ENCODE measurements around the gene PUM2. TPM values are rescaled to one million over a fixed set of nuclear protein-coding genes. Genes with fewer than 3 reads are reported as not detected.

The PUM2 gene
- total and polyA plus RNA-seq, 5 experiments from 2014 or later: 17.1 to 177 (median 19.0) TPM

- POLR2A ChIA-PET: no interaction called here
- Mint-ChIP-seq H3K27ac (peak overlapping the region in 2 of 10 donors; percentile 18 to 23), H3K4me3 (no peak overlapping the region), H3K4me1 (peaks cover 0 to 2% (median 0%) of the 10 kb centered on the region in 4 donors), H3K36me3 (no peaks in the 10 kb centered on the region), H3K9me3 (no peaks in the 10 kb centered on the region), H3K27me3 (peaks cover 3 to 12% (median 10%) of the 10 kb centered on the region in 5 donors)
- ATAC-seq: no peak
- DNase-seq: no peak
Observed at GRCh38 chr2:20213651-20214565, 136.7 kb downstream of the PUM2 start.

DNA sequence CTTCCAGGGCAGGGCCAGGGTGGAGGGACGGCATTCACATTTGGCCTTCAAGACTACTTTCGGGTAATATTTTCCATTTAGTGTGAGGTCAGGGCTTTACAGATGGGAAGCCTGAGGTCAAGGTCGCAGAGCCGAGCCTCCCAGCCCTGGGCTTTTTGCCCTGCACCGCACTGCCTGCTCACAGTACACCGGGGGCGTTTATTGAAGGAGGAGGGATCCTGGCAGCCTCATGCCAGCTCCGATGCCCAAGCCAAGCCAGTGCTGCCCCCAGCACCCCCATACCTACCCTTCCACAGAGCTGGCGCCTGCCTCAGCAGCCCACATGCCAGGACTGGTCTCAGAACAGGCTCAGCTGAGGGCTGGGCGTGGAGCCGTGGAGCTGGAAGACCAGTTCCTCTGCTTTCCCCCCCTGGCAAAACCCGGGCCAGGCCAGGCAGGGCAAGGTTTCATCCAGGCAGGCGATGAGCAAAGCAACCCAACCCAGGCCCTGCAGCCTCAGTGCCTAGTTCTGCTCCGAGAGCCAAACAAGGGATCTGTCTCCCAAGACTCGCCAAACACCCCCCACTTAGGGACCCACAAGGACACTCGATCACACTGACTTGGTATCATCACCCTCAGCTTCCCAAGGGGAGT lies 137.7 kb downstream of the PUM2 start:
- H3K9me3 Mint-ChIP-seq: no peaks in the 10 kb centered on the region
- no peaks in the 10 kb centered on the region for H3K36me3 Mint-ChIP-seq
- no peak overlapping the region for H3K27ac Mint-ChIP-seq
- no peak for ATAC-seq
- H3K4me1 Mint-ChIP-seq: no peaks in the 10 kb centered on the region
- peaks cover 0 to 4% (median 2%) of the 10 kb centered on the region in 5 donors for H3K27me3 Mint-ChIP-seq
- no peak for DNase-seq
- POLR2A ChIA-PET: no interaction called here
- H3K4me3 Mint-ChIP-seq: no peak overlapping the region

DNA sequence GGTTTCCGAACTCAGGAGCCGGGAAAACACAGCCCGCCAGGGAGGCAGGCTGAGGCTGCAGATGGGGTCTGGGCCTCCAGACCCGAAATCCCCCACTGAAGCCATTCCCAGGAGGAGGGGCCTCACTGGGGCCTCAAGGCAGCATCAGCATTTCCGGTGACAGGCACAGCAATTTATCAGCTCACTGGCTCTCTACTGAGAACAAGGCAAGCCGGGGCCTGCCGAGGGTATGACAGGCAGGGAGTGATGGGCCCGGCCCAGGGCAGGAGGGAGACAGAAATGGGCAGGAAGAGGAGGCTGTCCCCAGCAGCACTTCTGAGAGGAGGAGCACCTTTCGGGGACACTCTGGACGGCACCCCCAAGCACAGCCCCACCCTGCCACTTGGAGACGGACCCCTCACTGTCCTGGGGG lies 138.2 kb downstream of the PUM2 start:
- Mint-ChIP-seq H3K27me3 (peaks cover 0 to 2% (median 0%) of the 10 kb centered on the region in 5 donors), H3K9me3 (no peaks in the 10 kb centered on the region), H3K4me1 (no peaks in the 10 kb centered on the region), H3K27ac (no peak overlapping the region), H3K4me3 (no peak overlapping the region), H3K36me3 (no peaks in the 10 kb centered on the region)
- DNase-seq: no peak
- POLR2A ChIA-PET: no interaction called here
- ATAC-seq: no peak

DNA sequence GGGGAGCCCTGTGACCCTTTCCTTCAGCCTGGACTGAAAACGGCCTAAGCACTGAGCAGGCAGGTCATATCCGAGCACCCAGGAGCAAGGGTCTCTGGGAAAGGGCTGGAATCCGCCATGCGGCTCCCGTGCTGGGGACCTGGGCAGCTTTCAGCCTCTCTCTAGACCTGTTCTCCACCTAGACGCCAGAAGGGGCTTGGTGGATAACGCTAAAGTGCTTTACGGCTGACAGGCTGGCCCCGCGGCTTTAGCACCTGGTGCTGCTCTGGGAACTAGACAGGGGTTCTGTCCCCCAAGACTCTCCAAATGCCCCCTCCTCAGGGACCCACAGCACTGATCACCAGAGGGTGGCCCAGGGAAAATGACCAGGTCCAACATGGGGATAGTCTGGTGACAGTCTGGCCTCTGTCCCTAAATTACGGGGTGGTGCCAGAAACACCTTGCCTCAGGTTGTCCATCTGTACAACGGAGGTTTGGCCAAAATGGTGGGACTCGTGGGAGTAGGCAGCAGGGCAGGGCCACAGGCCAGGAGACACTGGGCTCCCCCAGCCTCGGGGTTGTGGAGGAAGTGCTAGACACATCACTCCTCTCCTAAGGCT lies 138.7 kb downstream of the PUM2 start:
- H3K36me3 Mint-ChIP-seq: no peaks in the 10 kb centered on the region
- DNase-seq (no peak), ATAC-seq (no peak)
- no peak overlapping the region for H3K4me3 Mint-ChIP-seq
- H3K9me3 Mint-ChIP-seq: no peaks in the 10 kb centered on the region
- H3K27me3 Mint-ChIP-seq: peaks cover 0 to 2% (median 0%) of the 10 kb centered on the region in 5 donors
- no peaks in the 10 kb centered on the region for H3K4me1 Mint-ChIP-seq
- peak overlapping the region in 1 of 10 donors; percentile 65 for H3K27ac Mint-ChIP-seq
- POLR2A ChIA-PET: no interaction called here

- ATAC-seq (no peak), DNase-seq (no peak)
- Mint-ChIP-seq H3K27ac (no peak overlapping the region), H3K4me1 (peaks cover 0 to 3% (median 0%) of the 10 kb centered on the region in 4 donors), H3K4me3 (no peak overlapping the region), H3K27me3 (peaks cover 0 to 2% (median 0%) of the 10 kb centered on the region in 5 donors), H3K9me3 (no peaks in the 10 kb centered on the region), H3K36me3 (no peaks in the 10 kb centered on the region)
- POLR2A ChIA-PET: no interaction called here
Observed at GRCh38 chr2:20211420-20211819, 139.2 kb downstream of the PUM2 start.

DNA sequence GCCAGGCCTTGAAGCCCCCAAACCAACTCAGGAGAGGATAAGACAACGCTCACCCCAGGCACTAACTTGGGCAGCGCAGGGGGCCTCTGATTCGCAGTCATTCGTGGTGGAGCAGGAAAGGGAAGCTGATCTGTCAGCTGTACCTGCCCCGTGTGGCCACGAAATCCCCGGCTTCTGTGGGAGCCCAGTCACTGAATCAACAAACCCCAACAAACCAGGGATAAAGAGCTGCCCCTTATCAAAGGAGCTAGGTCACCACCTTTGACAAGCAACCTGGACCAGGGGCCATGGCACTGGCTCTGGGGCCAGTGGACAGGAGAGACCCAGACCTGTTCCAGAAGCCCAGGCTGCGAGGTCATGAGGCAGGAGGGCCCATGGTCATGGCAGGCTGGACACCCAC lies 140.2 kb downstream of the PUM2 start:
- POLR2A ChIA-PET: no interaction called here
- H3K27ac Mint-ChIP-seq: no peak overlapping the region

GRCh38 chr2:20209373-20210109 lies 141.1 kb downstream of the PUM2 start:
- DNase-seq: no peak
- Mint-ChIP-seq H3K36me3 (no peaks in the 10 kb centered on the region), H3K27me3 (peaks cover 0 to 2% (median 0%) of the 10 kb centered on the region in 5 donors), H3K27ac (no peak overlapping the region), H3K4me3 (no peak overlapping the region), H3K4me1 (peaks cover 0 to 3% (median 0%) of the 10 kb centered on the region in 4 donors), H3K9me3 (no peaks in the 10 kb centered on the region)
- ATAC-seq: no peak
- POLR2A ChIA-PET: no interaction called here

More for the DNA sequence above, 140.2 kb downstream of the PUM2 start:
- ATAC-seq (no peak), DNase-seq (no peak)
- peaks cover 0 to 2% (median 0%) of the 10 kb centered on the region in 5 donors for H3K27me3 Mint-ChIP-seq
- H3K4me3 Mint-ChIP-seq: no peak overlapping the region
- H3K9me3 Mint-ChIP-seq: no peaks in the 10 kb centered on the region
- H3K36me3 Mint-ChIP-seq: no peaks in the 10 kb centered on the region
- peaks cover 0 to 3% (median 0%) of the 10 kb centered on the region in 4 donors for H3K4me1 Mint-ChIP-seq

DNA sequence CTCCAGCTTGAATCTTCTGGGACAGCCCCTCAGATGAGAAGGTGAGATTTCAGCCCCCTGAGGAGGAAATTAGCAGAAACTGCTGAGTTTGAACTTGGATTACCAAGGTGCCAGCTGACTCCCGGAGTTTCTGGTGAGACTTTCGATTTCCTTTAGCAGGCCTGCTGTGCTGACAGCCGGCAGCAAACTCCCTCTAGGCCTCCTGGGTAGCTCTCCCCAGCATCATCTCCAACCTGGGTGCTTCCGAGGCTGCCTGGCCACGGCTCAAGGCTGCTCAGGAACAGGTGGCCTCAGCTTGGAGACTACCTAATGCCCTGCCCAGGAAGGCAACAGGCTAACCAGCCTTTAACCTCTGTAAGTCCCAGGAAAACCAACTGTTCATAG lies 142.2 kb downstream of the PUM2 start:
- Mint-ChIP-seq H3K4me1 (peaks cover 0 to 3% (median 0%) of the 10 kb centered on the region in 4 donors), H3K27me3 (peaks cover 0 to 2% (median 0%) of the 10 kb centered on the region in 5 donors), H3K27ac (no peak overlapping the region), H3K36me3 (no peaks in the 10 kb centered on the region), H3K4me3 (no peak overlapping the region), H3K9me3 (no peaks in the 10 kb centered on the region)
- POLR2A ChIA-PET: no interaction called here
- DNase-seq (no peak), ATAC-seq (no peak)

- DNase-seq (no peak), ATAC-seq (no peak)
- Mint-ChIP-seq H3K4me3 (no peak overlapping the region), H3K4me1 (peaks cover 0 to 3% (median 0%) of the 10 kb centered on the region in 4 donors), H3K9me3 (no peaks in the 10 kb centered on the region), H3K27ac (no peak overlapping the region), H3K27me3 (peaks cover 0 to under 1% (median 0%) of the 10 kb centered on the region in 5 donors), H3K36me3 (no peaks in the 10 kb centered on the region)
- POLR2A ChIA-PET: no interaction called here
Observed at GRCh38 chr2:20207051-20207450, 143.6 kb downstream of the PUM2 start.

DNA sequence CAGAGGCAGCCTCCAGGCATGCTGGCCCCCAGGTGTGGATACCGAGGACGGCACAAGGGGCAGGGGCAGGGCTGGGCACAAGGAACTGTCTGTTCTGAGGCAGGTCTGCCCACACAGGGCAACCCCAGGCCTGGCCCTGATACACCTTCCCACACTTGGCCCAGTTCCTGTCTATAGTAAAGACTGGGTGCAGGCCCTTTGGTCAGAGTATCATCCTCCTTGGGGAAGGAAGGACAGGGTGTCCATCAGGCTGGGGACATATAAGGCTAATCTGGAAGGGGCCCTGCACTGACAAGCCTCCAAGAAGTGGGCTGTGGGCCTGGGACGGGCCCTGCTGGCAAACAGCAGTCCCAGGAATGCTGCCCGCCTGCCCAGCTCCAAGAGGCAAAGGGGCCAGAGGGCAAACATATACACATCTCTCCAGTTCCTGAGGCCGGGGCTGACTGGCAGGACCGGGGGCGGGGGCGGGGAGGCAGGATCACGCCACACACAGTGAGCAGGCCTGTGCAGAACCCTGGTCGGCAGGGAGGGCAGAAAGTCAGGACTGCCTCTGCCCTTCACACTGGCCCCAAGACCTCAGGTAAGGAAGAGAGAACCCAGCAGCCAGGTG lies 144.6 kb downstream of the PUM2 start:
- H3K27me3 Mint-ChIP-seq: no peaks in the 10 kb centered on the region
- H3K36me3 Mint-ChIP-seq: no peaks in the 10 kb centered on the region
- no peaks in the 10 kb centered on the region for H3K9me3 Mint-ChIP-seq
- POLR2A ChIA-PET: no interaction called here
- H3K27ac Mint-ChIP-seq: no peak overlapping the region
- ATAC-seq (no peak), DNase-seq (no peak)
- H3K4me3 Mint-ChIP-seq: no peak overlapping the region
- peaks cover 0 to 3% (median 0%) of the 10 kb centered on the region in 4 donors for H3K4me1 Mint-ChIP-seq

- Mint-ChIP-seq H3K9me3 (no peaks in the 10 kb centered on the region), H3K36me3 (no peaks in the 10 kb centered on the region), H3K27ac (no peak overlapping the region), H3K4me1 (peaks cover 0 to 3% (median 0%) of the 10 kb centered on the region in 4 donors), H3K4me3 (no peak overlapping the region), H3K27me3 (no peaks in the 10 kb centered on the region)
- ATAC-seq (no peak), DNase-seq (no peak)
- POLR2A ChIA-PET: no interaction called here
Observed at GRCh38 chr2:20205069-20205468, 145.6 kb downstream of the PUM2 start.

DNA sequence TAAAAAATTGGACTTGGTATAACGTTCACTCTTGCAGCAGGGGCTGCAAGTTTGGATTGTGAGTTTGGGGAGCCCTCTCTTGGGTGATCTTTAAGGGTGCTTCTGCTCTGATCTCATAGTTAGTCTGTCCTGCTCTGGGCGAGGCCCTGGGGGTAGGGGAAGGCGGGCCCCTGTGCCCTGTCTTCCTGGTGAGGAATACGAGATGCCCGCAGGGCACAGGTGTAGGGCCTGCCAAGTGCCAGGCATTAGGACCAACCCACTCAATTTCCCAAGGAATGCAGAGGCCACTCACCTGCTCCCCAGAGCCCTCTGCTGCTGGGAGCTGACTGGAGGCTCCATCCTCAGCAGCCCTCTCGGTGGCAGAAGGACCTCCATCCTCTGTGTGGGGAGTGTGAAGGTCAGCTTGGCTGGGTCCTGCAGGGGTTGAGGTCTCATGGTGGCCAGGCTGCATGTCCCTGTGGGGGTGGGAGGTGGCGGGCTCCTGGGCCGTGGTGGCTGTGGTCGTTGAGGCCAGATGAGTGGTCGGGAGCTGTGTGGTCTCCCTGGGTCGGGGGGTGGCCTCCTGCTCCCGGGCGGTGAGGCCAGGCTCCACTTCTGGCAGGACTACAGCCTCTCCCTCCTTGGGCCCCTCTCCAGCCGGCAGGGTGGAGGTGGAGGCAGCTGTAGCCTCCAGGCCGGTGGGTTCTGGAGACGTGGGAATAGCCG lies 147.0 kb downstream of the PUM2 start:
- no peak overlapping the region for H3K4me3 Mint-ChIP-seq
- DNase-seq (no peak), ATAC-seq (no peak)
- peaks cover 0 to 3% (median 0%) of the 10 kb centered on the region in 4 donors for H3K4me1 Mint-ChIP-seq
- peaks cover 0 to 6% (median 0%) of the 10 kb centered on the region in 5 donors for H3K27me3 Mint-ChIP-seq
- no peaks in the 10 kb centered on the region for H3K36me3 Mint-ChIP-seq
- no peak overlapping the region for H3K27ac Mint-ChIP-seq
- POLR2A ChIA-PET: no interaction called here
- H3K9me3 Mint-ChIP-seq: no peaks in the 10 kb centered on the region

Measured in naive thymus-derived CD8-positive, alpha-beta T cell (primary cell).